DMS114 treated with DMSO at 0.1 percent for 48 hours (cell line): ENCODE measurements around the gene CLEC19A.
"Not testable (repeated sequence)": the region's sequence is repeated elsewhere in the genome, so short reads cannot be mapped to it uniquely, and the experiment has no call there.

ENCODE experiments used
- DNase-seq: peaks from one replicate; lab custom pipeline; 2025; ENCODE audit not compliant: unreplicated experiment; lab: John Stamatoyannopoulos, UW

CLEC19A gene

DNA sequence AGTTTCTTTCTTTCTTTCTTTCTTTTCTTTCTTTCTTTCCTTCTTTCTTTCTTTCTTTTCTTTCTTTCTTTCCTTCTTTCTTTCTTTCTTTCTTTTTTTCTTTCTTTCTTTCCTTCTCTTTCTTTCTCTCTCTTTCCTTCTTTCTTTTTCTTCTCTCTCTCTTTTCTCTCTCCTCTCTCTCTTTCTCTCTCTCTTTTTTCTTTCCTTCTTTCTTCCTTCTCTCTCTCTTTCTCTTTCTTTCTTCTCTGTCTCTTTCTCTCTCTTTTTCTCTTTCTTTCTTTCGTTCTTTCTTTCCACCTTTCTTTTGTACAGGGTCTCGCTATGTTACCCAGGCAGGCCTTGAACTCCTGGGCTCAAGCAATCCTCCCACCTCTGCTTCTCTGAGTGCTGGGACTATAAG, 35.7 kb downstream of the CLEC19A start:
- not testable (repeated sequence) for DNase-seq

DNA sequence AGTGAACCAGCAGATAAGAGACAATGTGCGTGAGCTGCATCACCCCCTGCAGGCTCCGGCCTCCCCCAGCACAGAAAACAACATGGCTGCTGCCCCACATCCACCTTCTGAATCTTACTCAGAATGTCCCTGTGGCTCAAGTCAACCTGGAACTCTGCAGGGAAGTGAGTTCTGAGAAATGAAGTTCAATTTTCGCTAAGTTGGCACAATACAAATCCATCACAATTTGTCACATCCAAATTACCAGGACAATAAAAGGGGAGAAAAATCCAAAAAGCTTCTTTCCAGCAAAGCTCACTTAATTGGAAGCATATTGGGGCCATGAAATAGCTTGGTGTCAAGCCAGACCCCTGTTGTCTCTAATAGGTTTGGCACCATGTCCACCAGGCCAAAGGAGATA, 38.1 kb downstream of the CLEC19A start:
- no peak for DNase-seq

GRCh38 chr16:19328364-19328763, 42.8 kb downstream of the CLEC19A start:
- no peak for DNase-seq

GRCh38 chr16:19329932-19330331, 44.4 kb downstream of the CLEC19A start:
- DNase-seq = no peak

DNA sequence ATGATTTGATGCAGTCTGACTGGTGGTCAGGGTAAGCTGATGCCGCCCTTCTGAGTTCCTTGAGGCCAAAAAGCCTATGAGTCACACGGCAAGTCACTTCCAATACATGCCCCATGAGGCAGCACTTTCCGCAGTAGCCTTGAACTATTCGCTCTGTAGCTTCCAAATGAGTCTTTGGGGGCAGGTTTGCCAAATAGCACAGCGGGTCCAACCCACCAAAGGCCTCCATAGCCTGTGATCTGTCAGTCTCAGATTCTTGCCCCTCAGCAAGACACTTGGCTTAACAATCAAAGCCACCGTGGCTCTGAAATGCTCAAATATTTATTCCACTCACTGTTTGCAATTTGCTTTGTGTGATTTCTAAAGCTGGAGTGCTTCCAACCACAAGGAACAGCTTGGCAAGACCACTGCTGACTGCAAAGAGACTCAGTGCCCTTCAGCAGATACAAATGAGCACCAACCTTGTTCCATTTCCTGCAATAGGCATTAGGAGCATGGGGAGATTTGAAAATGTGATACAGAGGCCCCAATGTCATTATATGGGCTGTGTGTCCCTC, 45.4 kb downstream of the CLEC19A start:
- no peak for DNase-seq

DNA sequence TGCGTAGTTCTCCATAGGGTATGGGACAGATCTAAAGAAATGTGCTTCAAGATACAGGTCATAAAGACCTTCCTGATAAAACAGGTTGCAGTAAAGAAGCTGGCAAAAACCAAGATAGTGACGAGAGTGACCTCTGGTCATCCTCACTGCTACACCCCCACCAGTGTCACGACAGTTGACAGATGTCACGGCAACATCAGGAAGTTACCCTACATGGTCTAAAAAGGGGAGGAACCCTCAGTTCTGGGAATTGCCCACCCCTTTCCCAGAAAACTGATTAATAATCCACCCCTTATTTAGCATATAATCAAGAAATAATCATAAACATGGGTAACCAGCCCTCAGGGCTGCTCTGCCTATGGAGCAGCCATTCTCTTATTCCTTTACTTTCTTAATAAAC, 46.3 kb downstream of the CLEC19A start:
- DNase-seq = no peak

DNA sequence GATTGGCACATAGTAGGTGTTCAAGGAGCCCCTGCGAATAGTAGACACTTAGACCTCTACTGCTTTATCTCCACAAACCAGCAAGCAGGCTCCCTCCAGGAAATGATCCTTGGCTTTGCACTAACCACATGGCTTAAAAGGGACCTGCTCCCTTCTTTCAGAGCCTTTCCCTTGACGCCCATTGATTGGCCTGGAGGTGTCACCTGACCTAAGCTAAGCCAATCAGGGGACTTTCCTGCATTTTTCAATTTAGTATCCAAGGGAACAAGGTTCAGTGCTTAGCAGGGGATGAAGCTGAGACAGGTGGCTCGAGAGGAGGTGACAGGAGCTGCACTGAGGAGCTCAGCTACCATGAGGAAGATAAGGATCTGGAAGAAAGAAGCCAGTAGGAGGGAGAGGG, 52.8 kb downstream of the CLEC19A start:
- DNase-seq = no peak

- no peak for DNase-seq
Measured at GRCh38 chr16:19344224-19344801, 58.8 kb downstream of the CLEC19A start.

DNA sequence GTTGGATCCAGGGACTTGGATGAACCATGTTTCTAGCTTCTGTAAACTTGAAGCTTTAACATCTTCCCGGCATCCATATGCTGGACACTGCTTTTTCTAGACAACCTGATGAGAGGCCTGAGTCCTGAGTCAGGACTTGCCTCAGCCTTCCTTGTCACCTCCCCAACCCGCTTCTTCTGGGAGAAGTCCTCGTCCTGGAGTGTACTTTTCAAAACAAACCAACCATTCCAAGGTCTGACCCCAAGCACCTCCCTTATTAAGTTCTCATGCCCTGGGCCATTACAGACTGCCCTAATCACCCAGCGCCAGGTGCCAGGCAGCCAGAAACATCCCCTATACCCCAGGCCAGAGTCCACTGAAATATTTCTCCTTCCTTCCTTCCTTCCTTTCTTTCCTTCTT, 59.4 kb downstream of the CLEC19A start:
- no peak for DNase-seq

DNA sequence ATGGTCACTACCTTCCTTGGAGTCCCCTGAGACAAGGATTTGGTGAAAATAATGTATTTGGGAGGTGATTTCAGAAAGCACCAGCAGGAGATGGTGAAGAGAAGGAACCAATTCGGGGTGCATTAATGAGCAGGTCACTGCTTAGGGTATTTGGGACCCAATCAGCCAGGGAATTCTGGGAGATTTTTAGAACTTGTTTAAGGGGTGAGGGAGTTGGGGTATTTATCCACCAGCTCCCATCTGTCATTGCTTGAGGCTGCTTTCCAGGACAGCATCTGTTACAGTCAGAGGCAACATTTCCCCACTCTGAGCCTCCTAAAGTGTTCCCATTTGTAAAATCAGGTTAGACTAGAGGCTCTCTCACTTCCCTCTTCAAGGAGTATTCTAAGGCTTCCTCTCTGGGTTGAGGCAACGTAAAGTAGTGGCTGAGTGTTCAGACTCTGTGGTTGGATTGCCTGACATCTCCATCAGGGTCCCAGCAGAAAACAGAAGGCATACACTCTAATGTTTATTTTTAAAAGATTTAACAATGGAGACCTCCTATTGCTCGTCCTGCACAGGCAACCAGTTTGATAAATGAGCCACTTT, 60.9 kb downstream of the CLEC19A start:
- no peak for DNase-seq

- no peak for DNase-seq
Measured at GRCh38 chr16:19348125-19348524, 62.6 kb downstream of the CLEC19A start.

GRCh38 chr16:19348578-19349315, 63.2 kb downstream of the CLEC19A start:
- no peak for DNase-seq

DNA sequence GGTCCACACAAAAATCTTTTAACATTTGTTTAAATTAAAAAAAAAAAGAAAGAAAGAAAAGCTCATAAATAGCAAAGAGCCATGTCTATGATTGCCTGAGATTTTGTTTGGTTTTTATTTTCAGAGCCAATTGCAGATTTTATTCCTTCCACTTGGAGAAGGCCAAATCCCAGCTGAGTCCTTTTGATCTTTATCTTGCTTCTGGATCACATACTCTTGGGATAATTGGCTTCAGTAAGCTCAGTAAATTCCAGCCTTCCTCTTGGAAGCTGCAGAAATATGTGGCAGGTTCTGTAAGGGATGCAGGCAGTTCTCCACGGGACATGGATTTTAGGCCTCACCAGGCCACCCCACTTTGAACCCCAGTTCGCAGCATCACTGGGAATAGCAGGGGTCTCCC, 68.8 kb downstream of the CLEC19A start:
- no peak for DNase-seq

DNA sequence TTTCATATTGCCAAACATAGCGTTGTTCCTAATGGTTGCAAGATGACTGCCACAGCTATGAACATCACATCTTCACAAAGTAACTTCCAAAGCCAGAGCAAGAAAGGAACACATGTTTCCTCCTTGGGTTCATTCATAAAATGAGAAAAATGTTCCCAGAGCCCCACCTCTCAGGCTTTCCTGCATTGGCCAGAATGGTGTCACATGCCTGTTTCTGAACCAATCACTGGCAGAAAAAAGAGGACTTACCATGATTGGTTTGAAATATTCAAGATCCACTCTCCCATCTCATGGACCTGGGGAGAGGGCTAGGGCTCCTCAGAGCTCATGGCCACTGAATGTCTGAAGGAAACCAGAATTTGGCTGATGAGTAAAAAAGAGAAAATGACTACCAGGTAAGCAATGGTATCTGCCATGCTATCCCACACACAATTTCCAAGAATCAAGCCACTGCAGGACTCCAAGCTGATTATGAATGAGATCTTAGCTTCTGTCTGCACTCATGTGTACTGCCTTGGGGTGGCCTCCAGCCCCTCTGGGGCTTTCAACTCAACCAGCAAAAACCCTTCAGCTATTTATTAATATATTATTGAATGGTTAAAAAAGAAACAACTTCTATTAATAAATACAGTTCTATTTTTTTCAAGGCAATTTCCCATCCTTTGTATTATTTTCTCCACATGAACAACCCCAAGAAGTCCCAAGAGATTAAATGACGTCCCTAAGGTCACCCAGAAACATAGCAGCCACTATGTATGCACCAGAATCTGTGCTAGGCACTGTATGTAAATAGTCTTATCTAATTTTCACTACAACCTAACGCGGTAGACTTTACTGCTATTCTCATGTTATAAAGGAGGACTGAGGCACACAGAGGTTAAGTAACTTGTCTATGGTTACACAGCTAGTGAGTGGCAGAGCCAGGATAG, 70.8 kb downstream of the CLEC19A start:
- DNase-seq = no peak

DNA sequence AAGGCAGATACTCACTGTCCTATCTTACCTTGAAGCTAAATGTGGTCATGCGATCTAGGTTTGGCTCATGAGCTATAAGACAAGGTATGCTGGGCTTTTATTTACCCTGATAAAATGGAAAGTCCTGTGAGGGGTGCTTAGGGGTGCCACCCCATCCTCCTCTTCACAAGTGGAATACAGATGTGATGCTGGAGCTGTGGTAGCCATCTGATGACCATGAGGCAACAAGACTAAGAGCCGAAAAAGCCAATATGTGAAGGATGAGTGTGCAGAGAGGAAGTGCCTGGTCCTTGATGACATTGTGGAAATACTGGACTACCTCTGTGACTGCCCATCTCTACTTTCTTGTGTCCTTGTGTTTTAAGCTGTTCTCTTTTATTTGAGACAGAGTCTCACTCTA, 74.0 kb downstream of the CLEC19A start:
- DNase-seq = no peak
